Stimulated activated CD8-positive, alpha-beta memory T cell treated with anti-CD3 and anti-CD28 coated beads, Interleukin-15, amount 100 ng/mL, for 48 hours (primary cell): Measurements from ENCODE around the gene ME1.
A peak's percentile ranks its signal among the peaks of the same experiment; 100 is the strongest.
"Not testable (repeated sequence)": the region's sequence is repeated elsewhere in the genome, so short reads cannot be mapped to it uniquely, and the experiment has no call there.

Experiments used
- DNase-seq, 2 donors: peaks; one replicate each; pipeline ENCODE4 v3.0.0-alpha.2; 2020; ENCODE audit warnings: low read depth in 2 of 2

The ME1 gene

DNA sequence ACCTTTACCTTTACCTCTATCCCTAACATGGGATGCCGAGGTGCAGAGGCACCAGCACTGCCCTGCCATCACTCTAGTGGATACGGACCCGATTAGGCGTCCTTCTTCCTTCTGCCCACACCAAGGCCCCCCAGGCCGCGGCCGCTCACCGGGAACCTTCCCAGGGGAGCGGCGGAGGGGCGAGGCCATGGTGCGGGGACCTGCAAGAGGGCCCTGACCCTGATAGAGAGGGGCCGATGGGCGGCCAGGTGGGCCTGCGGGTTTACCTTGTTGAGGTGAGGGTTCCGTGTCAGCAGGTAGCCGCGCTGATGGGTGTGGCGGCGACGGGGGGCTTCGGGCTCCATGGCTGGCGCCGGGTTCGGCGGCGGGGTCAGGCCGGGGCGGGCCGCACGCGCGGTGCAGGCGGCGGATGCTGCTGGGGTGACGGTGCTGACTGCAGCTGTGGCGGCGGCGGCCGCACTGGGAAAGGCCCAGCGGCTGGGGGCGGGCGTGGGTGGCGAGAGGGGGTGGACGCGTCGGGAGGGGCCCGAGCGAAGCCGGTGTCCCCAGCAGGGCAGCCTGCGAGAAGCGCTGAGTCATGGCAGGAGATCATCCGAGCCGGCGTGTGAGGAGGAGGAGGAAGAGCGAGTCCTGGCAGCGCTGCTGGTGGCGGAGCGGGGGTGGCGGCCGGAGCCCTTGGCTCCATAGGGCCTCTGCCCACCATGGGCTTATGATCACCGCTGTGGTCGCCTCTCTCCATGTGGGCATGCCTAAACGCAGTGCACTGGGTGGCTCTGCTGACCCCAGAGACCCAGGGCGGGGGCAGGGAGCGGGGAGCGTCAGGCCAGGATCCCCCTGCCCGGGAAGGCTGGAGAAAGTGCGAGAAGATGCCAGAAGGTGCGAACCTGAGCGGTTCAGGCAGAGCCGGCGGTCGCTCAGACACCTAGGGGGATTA is at the start of gene ME1:
ME1 (minus strand) TSS at position 441 of the 934 bp plus-strand sequence; CDS start at position 344, 97 bp downstream.
- peak; percentile 20 to 37 for DNase-seq

DNA sequence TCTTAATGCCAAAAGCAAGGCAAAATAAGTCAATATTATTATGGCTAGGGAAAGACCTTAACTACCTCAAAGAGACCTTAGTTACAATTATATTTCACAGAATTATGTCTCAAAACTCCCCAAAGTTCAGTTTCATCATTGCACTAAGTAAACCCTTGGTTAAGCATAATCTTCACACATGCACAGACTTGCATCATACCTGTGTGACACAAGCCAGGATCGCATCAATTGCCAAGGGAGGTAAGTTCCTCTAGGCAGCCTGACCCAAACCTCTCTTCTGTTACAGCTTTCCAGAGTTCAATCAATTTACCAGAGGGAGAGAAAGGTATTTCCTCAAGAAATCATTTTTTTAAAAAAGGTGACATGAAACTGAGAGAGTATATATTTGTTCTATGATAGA is 49.6 kb upstream of the ME1 start:
- DNase-seq: no peak

DNA sequence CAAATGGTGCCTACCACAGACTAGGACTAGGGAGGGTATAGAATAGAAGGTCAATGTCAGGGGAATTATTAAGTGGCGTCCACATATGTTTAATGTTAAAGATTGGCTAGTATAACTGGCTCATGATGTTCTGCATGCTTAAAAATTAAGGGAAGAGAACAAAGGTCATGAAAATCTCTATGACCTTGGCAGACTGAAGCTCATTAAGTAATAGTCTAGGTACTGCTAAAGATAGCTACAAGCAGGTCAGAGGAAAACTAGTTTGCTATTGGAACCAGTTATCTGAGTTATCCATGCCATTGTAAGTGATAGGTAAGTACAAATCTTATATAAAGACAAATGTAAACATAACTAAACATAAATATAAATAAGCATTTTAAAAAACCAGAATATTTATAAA is 48.5 kb upstream of the ME1 start:
- DNase-seq: no peak

DNA sequence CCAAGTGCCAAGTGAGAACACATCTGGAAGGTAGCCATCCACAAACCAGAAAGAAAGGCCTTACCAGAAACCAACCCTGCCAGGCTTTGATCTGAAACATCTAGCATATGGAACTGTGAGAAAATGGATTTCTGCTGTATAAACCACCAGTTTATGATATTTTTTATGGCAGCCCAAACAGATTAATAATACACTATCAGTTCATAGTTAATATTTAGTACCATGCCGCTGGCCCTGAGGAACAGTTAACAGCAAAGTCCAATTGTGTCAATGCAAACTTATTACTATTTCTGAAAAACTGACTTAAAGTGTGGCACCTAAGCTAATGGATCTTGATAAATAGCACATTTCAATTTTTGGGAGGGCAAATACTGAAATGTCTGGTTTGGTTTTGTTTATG is 46.1 kb upstream of the ME1 start:
- no peak for DNase-seq

DNA sequence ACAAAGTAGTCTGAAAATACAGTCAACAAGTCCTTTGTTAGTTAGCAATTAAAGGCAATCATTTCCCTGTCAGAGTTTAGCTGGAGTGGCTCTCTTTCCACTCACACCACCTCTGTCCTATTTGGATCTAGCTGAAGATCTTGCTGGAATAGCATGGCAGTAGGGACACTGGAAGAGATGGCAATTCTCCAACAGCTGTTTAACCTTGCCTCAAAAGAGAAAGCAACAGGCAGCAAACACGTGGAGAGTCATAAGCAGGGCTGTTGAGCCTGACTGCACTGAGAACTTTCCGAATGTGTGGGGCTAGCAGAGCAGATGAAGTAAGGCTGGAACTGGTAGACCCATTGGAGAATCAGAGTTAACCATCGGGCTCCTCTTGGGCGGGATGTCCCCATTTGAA is 43.5 kb upstream of the ME1 start:
- DNase-seq: no peak

GRCh38 chr6:83472767-83473166 is 41.9 kb upstream of the ME1 start:
- DNase-seq: no peak

- DNase-seq: no peak
Measured at GRCh38 chr6:83470587-83470986, 39.7 kb upstream of the ME1 start.

- DNase-seq: no peak
Measured at GRCh38 chr6:83470001-83470400, 39.1 kb upstream of the ME1 start.

GRCh38 chr6:83467620-83468036 is 36.8 kb upstream of the ME1 start:
- DNase-seq: no peak

DNA sequence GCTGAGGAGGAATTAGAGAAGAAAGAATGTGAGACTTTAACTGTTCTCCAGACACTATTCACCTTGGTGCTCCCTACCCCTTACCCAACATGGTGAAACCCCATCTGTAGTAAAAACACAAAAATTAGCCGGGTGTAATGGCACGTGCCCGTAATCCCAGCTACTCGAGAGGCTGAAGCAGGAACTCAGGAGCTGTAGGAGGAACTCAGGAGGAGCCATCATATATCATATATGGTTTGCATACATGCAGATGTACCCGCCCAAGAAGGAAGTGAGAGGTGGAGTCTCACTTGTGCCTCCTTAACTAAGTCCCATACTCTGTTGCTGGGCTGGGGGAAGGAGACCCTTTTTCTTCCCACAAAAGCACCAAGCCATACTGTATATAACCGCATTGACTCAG is 35.5 kb upstream of the ME1 start:
- DNase-seq: no peak

DNA sequence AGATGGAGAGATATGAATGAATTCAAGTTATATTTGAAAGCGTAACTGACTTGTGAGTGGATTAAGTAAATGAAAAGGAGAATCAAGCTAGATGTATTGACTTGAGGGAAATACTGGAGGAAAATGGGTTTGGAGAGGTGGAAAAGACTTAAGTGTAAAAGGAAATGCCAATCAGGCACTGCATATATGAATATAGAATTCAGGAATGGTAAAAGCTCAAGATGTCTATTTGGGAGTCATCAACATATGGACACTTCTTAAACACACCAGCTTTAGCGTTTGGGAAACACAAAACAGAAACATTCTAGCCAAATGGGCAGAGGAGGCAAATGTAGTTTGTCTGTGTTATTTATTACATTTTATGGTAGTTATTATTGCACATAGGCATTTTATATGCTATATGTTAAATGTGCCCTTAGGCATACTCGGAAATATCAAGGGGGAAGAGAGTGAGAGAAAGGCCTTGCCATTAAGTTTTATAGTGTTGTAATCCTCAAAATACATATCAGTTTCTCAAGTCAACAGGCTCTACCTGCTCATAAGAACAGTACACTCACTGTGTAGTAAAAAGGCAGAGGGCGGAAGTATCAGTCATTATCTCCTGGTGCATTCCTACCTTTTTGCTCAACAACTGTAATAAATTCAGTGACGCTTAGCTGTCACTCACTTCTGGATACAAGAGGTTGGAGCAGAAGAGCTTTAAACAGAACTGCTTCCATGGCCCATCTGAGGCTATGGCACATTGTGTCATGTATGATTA is 33.7 kb upstream of the ME1 start:
- DNase-seq: no peak

- no peak for DNase-seq
Measured at GRCh38 chr6:83463886-83464285, 33.0 kb upstream of the ME1 start.

DNA sequence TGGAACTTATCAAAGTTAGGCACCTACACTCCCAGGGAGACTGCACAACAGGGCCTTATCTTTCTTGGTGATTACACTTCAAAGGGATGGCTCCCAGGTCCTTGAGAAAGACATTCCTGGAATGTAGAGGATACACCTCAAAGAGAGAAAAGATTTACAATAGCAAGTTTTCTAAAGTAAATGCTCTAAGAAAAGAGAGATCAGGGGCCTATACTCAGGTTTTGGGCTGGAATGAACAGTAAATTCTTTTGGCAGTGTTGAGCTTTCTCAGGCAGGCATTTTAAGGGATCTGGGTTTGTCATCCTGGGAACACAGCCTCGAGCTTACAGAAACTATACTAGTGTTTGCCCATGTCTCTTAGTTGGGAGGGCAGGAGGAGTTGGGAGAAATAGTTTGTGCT is 31.7 kb upstream of the ME1 start:
- no peak for DNase-seq

DNA sequence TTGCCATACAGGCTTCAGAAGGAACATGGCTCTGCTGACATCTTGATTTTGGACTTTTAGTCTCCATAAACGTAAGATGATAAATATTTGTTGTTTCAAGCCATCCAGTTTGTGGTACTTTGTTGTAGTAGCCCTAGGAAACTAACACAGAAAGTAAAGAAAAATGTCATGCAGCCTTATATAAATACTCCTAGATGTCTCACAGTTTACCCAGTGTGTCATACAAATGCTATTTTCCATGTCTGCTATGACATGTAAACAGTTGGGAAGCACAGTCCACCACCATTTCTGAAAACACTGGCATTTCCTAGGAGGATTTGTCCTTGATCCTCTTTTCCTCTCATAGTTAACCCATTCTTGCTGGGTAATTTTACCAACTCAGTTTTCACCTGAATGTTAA is 30.6 kb upstream of the ME1 start:
- DNase-seq: no peak

GRCh38 chr6:83459663-83460062 is 28.8 kb upstream of the ME1 start:
- no peak for DNase-seq

DNA sequence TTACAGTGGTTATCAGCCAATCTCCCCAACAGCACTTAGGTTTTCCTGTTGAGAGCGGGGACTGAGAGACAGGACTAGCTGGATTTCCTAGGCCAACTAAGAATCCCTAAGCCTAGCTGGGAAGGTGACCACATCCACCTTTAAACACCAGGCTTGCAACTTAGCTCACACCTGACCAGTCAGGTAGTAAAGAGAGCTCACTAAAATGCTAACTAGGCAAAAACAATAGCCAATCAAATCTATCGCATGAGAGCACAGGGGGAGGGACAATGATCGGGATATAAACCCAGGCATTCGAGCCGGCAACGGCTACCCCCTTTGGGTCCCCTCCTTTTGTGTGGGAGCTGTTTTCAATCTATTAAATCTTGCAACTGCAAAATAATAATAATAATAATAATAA is 19.2 kb upstream of the ME1 start:
- not testable (repeated sequence) for DNase-seq

DNA sequence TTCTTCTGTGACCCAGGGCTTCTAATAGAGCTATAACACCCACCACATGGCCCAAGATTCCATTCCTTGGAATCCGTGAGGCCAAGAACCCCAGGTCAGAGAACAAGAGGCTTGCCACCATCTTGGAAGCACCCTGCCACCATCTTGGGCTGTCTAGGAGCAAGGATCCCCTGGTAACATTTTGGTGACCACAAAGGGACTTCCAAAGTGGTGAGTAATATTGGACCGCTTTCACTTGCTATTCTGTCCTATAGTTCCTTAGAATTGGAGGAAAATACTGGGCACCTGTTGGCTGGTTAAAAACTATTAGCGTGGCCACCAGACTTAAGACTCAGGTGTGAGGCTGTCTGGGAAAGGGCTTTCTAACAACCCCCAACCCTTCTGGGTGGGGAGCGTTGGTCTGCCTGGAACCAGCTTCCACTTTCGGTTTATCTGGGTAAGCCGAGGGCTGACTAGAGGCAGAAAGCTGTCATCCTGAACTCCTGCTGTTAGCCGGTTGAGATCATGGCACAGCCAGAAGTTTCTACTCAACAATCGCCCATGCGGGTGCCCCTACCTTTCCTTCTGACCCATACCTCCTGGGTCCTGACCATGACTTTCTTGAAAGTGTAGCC is 13.3 kb upstream of the ME1 start:
- DNase-seq: not testable (repeated sequence)

GRCh38 chr6:83443516-83443915 is 12.7 kb upstream of the ME1 start:
- no peak for DNase-seq

DNA sequence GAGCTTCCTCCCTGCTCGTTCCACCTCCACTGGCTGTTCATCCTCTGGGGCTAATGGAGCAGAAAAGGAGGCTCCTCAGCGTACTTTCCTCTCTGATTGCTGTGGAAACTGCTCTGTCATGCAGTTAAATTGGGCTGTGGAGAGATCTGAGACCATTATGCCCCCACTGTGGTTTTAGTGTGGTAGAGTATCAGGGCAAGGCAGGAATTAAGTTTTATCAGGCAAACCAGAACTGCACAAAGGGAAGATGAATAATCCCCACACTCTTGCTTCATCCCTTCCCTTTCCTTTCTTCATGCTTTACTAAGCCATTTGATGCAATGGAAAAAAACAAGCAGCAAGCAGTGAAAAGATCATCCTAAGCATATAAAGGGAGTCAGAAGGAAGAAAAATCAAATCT is 11.9 kb upstream of the ME1 start:
- no peak for DNase-seq

DNA sequence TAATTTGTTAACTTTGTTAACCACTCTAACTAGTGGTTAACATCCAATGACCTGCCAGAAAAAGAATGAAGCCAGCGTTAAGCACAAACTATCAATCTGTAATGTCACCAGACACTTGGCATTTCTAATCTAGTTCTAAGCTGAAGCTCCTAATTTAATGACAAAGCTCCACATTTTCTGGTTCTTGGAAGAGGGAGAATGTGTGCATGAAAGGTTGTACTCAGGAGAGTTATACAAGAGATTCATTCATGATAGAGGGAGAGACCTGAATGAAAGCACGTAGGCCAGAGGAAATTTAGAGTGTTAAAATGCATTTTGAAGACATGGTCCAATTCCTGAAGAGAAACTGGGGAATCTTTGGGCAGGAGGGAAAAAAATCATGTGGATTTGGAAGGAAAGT is 8.3 kb upstream of the ME1 start:
- no peak for DNase-seq

GRCh38 chr6:83436674-83437073 is 5.8 kb upstream of the ME1 start:
- no peak for DNase-seq

GRCh38 chr6:83433177-83433576 is 2.3 kb upstream of the ME1 start:
- no peak for DNase-seq

GRCh38 chr6:83432636-83433035 is 1.8 kb upstream of the ME1 start:
- DNase-seq: no peak
